Measurements from ENCODE around the gene ATP6V1E1. TPM values are rescaled to one million over a fixed set of nuclear protein-coding genes. Genes with fewer than 3 reads are reported as not detected.
"Not testable (repeated sequence)": the region's sequence is repeated elsewhere in the genome, so short reads cannot be mapped to it uniquely, and the experiment has no call there.

ATP6V1E1 gene
- total RNA-seq (ENCODE audit: low replicate concordance) = 64.2 and 77.3 TPM in 2 replicates
- long read RNA-seq, transcript ATP6V1E1-201 (9 exons, 1,402 nt) = major isoform, 229 of 241 reads
- long read RNA-seq, partial matches to known transcripts = 4 of 241 reads
- long read RNA-seq, other reads (novel, unspliced or antisense) = 4 of 241 reads

DNA sequence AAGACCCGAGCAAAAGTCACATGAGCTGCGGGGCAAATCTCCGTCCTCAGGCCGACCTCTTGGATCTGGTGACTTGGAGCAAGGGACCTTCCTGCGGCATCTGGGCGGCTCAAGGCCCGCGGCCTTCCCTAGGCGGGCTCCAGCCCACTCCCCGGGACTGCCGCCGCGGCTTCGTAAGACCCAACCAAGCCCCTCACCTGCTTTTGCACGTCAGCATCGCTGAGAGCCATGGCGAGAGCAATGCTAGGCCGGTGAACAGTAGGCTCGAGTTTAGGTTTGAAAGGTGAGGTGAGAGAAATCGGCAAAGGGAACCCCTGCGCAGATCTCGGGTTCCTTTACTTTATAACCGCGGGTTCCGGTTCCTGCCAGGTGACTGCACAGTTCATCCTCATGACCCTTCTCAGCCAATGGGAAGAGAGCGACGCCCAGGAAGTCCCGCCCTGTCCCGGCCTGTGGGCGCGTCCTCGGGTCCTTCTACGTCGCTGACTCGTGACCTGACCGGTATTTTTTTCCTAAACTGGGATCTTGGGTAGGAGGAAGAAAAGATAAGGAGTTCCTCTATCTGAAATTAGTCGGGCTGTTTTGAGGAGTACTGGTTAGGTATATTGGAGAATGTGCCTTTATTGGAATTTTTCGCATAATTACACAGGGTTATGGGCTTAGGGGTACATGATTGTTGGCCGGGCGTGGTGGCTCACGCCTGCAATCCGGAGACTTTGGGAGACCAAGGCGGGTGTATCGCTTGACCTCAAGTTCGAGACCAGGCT is at the start of gene ATP6V1E1:
Gene ATP6V1E1 (minus strand): TSS at position 344 of the 767 bp plus-strand sequence. CDS start 114 bp downstream, at position 230.
- TF ChIP-seq, protein P1, sequence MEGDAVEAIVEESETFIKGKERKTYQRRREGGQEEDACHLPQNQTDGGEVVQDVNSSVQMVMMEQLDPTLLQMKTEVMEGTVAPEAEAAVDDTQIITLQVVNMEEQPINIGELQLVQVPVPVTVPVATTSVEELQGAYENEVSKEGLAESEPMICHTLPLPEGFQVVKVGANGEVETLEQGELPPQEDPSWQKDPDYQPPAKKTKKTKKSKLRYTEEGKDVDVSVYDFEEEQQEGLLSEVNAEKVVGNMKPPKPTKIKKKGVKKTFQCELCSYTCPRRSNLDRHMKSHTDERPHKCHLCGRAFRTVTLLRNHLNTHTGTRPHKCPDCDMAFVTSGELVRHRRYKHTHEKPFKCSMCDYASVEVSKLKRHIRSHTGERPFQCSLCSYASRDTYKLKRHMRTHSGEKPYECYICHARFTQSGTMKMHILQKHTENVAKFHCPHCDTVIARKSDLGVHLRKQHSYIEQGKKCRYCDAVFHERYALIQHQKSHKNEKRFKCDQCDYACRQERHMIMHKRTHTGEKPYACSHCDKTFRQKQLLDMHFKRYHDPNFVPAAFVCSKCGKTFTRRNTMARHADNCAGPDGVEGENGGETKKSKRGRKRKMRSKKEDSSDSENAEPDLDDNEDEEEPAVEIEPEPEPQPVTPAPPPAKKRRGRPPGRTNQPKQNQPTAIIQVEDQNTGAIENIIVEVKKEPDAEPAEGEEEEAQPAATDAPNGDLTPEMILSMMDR (conservative IDR thresholded peaks at IDR 0.05) = no peak
- Mint-ChIP-seq H3K27ac (peak within 1 kb of the TSS; percentile 99), H3K4me1 (ENCODE audit: unreplicated experiment) (no peaks in the 10 kb centered on the region), H3K9me3 (no peaks in the 10 kb centered on the region), H3K36me3 (peaks cover 4% of the 10 kb centered on the region), H3K4me3 (peak within 1 kb of the TSS; percentile 98), H3K27me3 (no peaks in the 10 kb centered on the region)
- peak; percentile 94 for DNase-seq (ENCODE audit: extremely low spot score, unreplicated experiment)

DNA sequence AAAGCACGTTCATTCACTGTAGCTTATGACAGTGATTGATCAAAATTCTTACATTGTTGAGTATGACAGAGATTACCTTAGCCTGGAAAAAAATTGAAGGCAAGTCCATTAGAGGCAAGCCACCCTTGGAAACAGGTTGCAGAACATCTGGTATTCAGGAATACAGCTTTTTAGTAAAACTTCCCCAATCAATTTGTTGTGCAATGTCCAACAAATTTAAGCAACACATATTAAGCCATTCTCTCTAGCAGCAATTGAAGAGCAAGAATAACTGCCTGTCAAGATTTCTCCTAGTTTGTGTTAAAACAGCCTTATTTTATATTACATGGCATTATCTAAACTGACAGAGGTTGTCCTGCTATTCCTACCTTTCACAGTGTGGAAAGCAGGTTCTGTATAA is 47.0 kb upstream of the ATP6V1E1 start:
- H3K27ac Mint-ChIP-seq = no peak overlapping the region
- TF ChIP-seq, protein P1 (conservative IDR thresholded peaks at IDR 0.05) = no peak
- H3K27me3 Mint-ChIP-seq = no peaks in the 10 kb centered on the region
- H3K36me3 Mint-ChIP-seq = peaks cover 8% of the 10 kb centered on the region
- no peaks in the 10 kb centered on the region for H3K9me3 Mint-ChIP-seq
- DNase-seq (ENCODE audit: extremely low spot score, unreplicated experiment) = no peak
- peaks cover 14% of the 10 kb centered on the region for H3K4me1 Mint-ChIP-seq (ENCODE audit: unreplicated experiment)
- no peak overlapping the region for H3K4me3 Mint-ChIP-seq

DNA sequence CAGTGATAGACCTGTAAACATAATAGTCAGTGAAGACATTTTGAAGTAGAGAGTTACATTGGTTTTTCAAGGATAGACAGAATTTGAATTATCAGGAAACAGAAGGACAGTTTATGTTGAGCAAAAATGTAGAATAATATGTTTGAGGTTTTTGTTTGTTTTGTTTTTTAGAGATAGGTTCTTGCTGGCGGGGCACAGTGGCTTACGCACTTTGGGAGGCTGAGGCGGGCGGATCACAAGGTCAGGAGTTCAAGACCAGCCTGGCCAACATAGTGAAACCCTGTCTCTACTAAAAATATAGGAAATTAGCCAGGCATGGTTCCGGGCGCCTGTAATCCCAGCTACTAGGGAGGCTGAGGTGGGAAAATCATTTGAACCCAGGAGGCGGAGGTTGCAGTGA is 45.6 kb upstream of the ATP6V1E1 start:
- Mint-ChIP-seq H3K9me3 (no peaks in the 10 kb centered on the region), H3K36me3 (peaks cover 7% of the 10 kb centered on the region), H3K27ac (no peak overlapping the region), H3K4me3 (no peak overlapping the region), H3K27me3 (no peaks in the 10 kb centered on the region), H3K4me1 (ENCODE audit: unreplicated experiment) (peaks cover 14% of the 10 kb centered on the region)
- no peak for DNase-seq (ENCODE audit: extremely low spot score, unreplicated experiment)
- TF ChIP-seq, protein P1 (conservative IDR thresholded peaks at IDR 0.05) = no peak

DNA sequence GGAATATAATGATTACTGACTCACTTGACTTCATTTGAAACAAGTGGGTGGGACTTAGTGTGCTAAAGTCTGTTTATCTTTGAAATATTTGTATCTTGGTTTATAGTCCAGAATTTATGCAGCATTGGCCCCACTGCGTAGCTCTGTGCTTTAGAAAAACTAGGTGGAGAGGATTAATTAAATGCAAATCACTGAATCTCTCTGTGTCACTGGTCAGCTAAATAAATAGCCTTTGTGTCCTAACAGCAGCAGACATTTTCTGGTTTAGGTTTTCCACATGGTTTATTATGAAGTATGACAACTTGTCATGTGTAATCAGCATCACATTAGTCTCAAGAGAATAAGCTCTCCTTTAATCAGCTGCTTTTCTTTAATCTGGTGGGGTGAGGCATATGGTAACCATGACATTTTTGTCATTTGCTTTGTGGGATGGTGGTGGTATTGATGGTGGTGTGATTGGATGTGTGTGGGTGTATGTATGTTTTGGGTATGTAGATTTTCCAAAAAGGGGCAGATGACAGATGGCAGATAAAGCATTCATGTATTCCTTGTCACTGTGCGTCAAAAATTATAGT is 44.0 kb upstream of the ATP6V1E1 start:
- Mint-ChIP-seq H3K9me3 (no peaks in the 10 kb centered on the region), H3K4me1 (ENCODE audit: unreplicated experiment) (peaks cover 14% of the 10 kb centered on the region), H3K36me3 (peaks cover 8% of the 10 kb centered on the region), H3K27me3 (no peaks in the 10 kb centered on the region), H3K27ac (peak overlapping the region; percentile 42), H3K4me3 (no peak overlapping the region)
- TF ChIP-seq, protein P1 (conservative IDR thresholded peaks at IDR 0.05) = no peak
- DNase-seq (ENCODE audit: extremely low spot score, unreplicated experiment) = no peak

DNA sequence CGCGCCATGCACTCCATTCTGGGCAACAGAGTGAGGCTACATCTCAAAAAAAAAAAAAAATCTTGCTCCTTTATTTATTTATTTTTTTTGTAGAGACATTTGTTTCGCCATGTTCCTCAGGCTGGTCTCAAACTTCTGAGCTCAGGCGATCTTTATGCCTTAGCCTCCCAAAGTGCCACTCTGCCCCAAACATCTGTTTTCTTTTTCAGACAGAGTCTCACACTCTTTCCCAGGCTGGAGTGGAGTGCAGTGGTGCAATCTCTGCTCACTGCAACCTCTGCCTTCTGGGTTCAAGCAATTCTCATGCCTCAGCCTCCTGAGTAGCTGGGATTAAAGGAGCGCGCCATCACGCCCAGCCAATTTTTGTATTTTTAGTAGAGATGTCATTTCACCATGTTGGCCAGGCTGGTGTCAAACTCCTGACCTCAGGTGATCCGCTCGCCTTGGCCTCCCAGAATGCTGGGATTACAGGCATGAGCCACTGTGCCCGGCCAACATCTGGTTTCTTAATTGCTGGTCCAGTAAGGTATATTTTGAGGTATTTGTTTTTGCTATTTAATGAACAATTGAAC is 43.1 kb upstream of the ATP6V1E1 start:
- H3K36me3 Mint-ChIP-seq = peaks cover 16% of the 10 kb centered on the region

DNA sequence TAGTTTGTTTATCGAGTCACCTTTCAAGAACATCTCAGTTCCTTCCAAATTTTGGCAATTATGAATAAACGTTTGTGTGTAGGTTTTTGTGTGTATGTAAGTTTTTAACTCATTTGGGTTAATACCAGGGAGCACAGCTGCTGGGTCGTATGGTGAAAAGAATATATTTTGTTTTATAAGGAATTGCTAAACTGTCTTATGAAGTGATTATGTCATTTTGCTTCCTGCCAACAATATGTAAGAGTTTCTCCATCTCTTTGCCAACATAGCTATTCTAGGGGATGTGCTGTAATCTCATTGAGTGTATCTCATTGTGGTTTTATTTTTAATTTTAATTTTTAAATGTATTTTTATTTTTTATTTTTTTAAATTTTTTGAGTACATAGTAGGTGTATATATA is 37.3 kb upstream of the ATP6V1E1 start:
- Mint-ChIP-seq H3K27me3 (no peaks in the 10 kb centered on the region), H3K27ac (no peak overlapping the region), H3K9me3 (no peaks in the 10 kb centered on the region), H3K4me3 (no peak overlapping the region), H3K4me1 (ENCODE audit: unreplicated experiment) (no peaks in the 10 kb centered on the region), H3K36me3 (peaks cover 31% of the 10 kb centered on the region)
- TF ChIP-seq, protein P1 (conservative IDR thresholded peaks at IDR 0.05) = no peak
- no peak for DNase-seq (ENCODE audit: extremely low spot score, unreplicated experiment)

More for the DNA sequence above, 43.1 kb upstream of the ATP6V1E1 start:
- H3K9me3 Mint-ChIP-seq; H3K27me3 Mint-ChIP-seq; H3K4me3 Mint-ChIP-seq; H3K27ac Mint-ChIP-seq; DNase-seq (ENCODE audit: extremely low spot score, unreplicated experiment): not testable (repeated sequence)
- peaks cover 14% of the 10 kb centered on the region for H3K4me1 Mint-ChIP-seq (ENCODE audit: unreplicated experiment)

All from type B pancreatic cell (in vitro differentiated cells).